Gastroesophageal sphincter (tissue), 4 donors: ENCODE measurements around the gene UBE2E3. TPM values are rescaled to one million over a fixed set of nuclear protein-coding genes. Genes with fewer than 3 reads are reported as not detected.

Source experiments
- ATAC-seq: fragments of 150-250 bp; one replicate; pipeline ENCODE4 v1.9.1; 2016; ENCODE audit warnings: mild to moderate bottlenecking, moderate library complexity
- H3K27ac ChIP-seq, 4 donors: fragments of 200-600 bp; sonication (generic) in 3 of 4; 1 replicate in 3 of 4; 2 replicates in 1 of 4; pipeline ENCODE4 v1.5.1; 2016 to 2019
- H3K27me3 ChIP-seq: fragments of 200-600 bp; sonication (generic); one replicate; pipeline ENCODE4 v1.5.1; 2019
- H3K36me3 ChIP-seq, 2 donors: fragments of 200-600 bp; sonication (generic); one replicate each; pipeline ENCODE4 v1.5.1; 2019; ENCODE audit warnings: control low read depth in 1 of 2
- H3K4me1 ChIP-seq, 3 donors: fragments of 200-600 bp; sonication (generic); 1 replicate in 2 of 3; 2 replicates in 1 of 3; pipeline ENCODE4 v1.5.1; 2016 to 2019; ENCODE audit warnings: control low read depth in 2 of 3
- H3K4me3 ChIP-seq, 2 donors: fragments of 200-600 bp; sonication (generic); one replicate each; pipeline ENCODE4 v1.5.1; 2019; ENCODE audit warnings: mild to moderate bottlenecking in 1 of 2, moderate library complexity in 1 of 2
- H3K9me3 ChIP-seq, 3 donors: fragments of 200-600 bp; sonication (generic); one replicate each; pipeline ENCODE4 v1.5.1; 2017 to 2019; ENCODE audit warnings: control low read depth in 2 of 3
- EP300 ChIP-seq: sonication (generic); formaldehyde crosslinking; IDR thresholded peaks from one replicate; pipeline ENCODE4 v1.6.1; 2017; ENCODE audit warnings: antibody characterized with exemption, mild to moderate bottlenecking
- POLR2A ChIP-seq, 2 donors: fragments of 450-650 bp; IDR thresholded peaks; one replicate each; pipeline ENCODE4 v1.6.1; 2017; ENCODE audit warnings: antibody characterized with exemption in 2 of 2, mild to moderate bottlenecking in 2 of 2, moderate library complexity in 1 of 2
- POLR2AphosphoS5 ChIP-seq: sonication (generic); formaldehyde crosslinking; IDR thresholded peaks from one replicate; pipeline ENCODE4 v1.6.1; 2017; ENCODE audit warnings: antibody characterized with exemption
- WGBS, 2 donors: methylation state at CpG; one replicate each; pipeline ENCODE4 v1.1.5; 2018; ENCODE audit warnings: low coverage in 1 of 2; 5-methylcytosine and 5-hydroxymethylcytosine counted together
- total RNA-seq, 4 donors: library from RNA; depleted of rRNA; stranded (reverse); fragments of >200 nt; gene quantifications; one replicate each; pipeline ENCODE4 v1.1.0, GENCODE V29; 2016
- TF ChIP-seq, protein P1 (sequence below), 4 experiments: fragments of 200-600 bp in 2 of 4; fragments of 450-650 bp in 2 of 4; sonication (generic) in 1 of 4; IDR thresholded peaks; one replicate each; pipeline ENCODE4 v1.5.1; 2017 to 2019; ENCODE audit warnings: antibody characterized with exemption in 4 of 4, mild to moderate bottlenecking in 2 of 4, moderate library complexity in 2 of 4

UBE2E3 gene
- total RNA-seq, 4 donors from 2014 or later, result 29.9 to 53.5 (median 42.2) TPM

DNA sequence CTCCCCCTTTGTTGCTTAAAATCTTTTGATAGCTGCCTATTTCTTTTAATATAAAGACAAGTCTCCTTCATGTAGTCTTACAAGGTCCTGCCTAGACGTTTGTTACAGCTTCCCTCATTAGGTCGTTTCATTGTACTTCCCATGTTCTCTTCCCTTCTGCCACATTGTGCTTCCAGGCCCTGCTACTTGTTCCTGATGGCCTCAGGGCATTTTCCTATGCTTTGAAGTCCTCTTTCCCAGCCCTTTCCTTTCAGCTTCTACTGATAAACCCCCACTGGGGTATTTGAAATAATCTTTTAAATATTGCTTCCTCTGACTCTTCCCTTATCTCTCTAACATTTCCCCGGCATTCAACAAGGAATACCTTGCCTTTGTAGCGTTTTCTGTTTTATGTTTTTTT lies 67.4 kb downstream of the UBE2E3 start:
- Histone ChIP-seq H3K4me3 (no peak overlapping the region), H3K27me3 (no peaks in the 10 kb centered on the region), H3K36me3 (no peaks in the 10 kb centered on the region), H3K4me1 (peaks cover 0 to 10% (median 0%) of the 10 kb centered on the region in 3 donors), H3K9me3 (no peaks in the 10 kb centered on the region), H3K27ac (no peak overlapping the region)
- 63 to 78% methylated on average over 3 to 4 of the region's 4 CpGs for WGBS, 2 donors
- ATAC-seq, result no peak
- TF ChIP-seq, protein P1, sequence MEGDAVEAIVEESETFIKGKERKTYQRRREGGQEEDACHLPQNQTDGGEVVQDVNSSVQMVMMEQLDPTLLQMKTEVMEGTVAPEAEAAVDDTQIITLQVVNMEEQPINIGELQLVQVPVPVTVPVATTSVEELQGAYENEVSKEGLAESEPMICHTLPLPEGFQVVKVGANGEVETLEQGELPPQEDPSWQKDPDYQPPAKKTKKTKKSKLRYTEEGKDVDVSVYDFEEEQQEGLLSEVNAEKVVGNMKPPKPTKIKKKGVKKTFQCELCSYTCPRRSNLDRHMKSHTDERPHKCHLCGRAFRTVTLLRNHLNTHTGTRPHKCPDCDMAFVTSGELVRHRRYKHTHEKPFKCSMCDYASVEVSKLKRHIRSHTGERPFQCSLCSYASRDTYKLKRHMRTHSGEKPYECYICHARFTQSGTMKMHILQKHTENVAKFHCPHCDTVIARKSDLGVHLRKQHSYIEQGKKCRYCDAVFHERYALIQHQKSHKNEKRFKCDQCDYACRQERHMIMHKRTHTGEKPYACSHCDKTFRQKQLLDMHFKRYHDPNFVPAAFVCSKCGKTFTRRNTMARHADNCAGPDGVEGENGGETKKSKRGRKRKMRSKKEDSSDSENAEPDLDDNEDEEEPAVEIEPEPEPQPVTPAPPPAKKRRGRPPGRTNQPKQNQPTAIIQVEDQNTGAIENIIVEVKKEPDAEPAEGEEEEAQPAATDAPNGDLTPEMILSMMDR (IDR thresholded peaks at IDR 0.05), result no peak
- TF ChIP-seq POLR2A (IDR thresholded peaks at IDR 0.05), result no peak
- TF ChIP-seq EP300, result no peak
- TF ChIP-seq POLR2AphosphoS5, result no peak

DNA sequence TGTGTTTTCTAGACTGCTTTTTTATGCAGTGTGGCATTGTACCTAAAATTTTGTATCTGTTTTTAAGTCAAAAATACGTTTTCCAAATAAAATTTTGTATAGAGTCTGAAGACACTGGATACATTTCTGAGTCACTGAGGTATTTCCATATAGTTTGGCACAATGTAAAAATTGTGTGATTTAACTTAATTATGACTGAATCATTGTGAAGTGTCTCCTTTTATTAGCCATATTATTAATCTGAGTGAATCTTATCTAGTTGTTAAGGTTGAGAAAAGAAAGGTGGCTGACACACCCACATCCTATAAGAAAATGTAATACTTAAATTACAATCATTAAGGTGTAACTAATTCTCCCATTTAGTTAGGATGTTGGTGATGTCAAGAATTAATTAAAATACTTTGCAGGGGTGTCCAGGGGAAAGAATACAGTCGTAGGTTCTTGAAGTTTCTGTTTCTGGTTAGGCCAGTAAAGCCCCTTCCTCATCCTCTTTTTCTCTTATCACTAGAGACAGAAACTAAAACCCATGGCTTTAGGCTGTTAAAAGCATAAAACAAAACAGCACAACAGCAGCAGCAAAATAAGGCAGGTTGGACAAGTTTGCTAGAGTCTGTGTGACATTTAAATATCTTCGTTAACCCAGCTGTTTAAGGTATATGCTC lies 71.6 kb downstream of the UBE2E3 start:
- no peak for ATAC-seq
- no peaks in the 10 kb centered on the region for H3K36me3 ChIP-seq
- WGBS, 2 donors, result 84 to 86% methylated on average over 3 of the region's 3 CpGs
- TF ChIP-seq EP300 (no peak), POLR2AphosphoS5 (no peak), POLR2A (IDR thresholded peaks at IDR 0.05) (no peak)
- TF ChIP-seq, protein P1 (IDR thresholded peaks at IDR 0.05), result no peak
- no peak overlapping the region for H3K4me3 ChIP-seq
- H3K4me1 ChIP-seq, result no peaks in the 10 kb centered on the region
- no peaks in the 10 kb centered on the region for H3K9me3 ChIP-seq
- H3K27me3 ChIP-seq, result no peaks in the 10 kb centered on the region
- no peak overlapping the region for H3K27ac ChIP-seq

DNA sequence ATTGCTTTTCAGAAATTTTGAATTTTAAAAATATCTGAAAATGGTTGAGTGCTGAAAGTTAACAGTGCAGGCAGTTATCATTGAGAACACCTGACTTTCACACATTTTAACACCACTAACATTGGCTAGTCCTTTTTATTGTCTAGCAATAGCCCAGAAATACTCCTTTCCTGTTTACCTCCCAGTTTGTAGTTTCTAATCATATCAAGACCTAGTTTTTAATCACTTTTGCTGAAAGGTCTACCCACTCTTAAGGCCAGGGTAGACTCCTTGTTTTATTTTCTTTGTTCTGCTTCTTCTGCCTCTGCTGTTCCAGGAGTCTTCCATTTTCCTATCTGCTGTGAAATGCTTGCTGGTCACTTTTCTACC lies 72.1 kb downstream of the UBE2E3 start:
- Histone ChIP-seq H3K27ac (no peak overlapping the region), H3K4me1 (no peaks in the 10 kb centered on the region), H3K27me3 (no peaks in the 10 kb centered on the region), H3K9me3 (no peaks in the 10 kb centered on the region), H3K4me3 (no peak overlapping the region), H3K36me3 (no peaks in the 10 kb centered on the region)
- TF ChIP-seq, protein P1 (IDR thresholded peaks at IDR 0.05), result no peak
- TF ChIP-seq POLR2A (IDR thresholded peaks at IDR 0.05), result no peak
- TF ChIP-seq EP300, result no peak
- no peak for TF ChIP-seq POLR2AphosphoS5
- no peak for ATAC-seq

DNA sequence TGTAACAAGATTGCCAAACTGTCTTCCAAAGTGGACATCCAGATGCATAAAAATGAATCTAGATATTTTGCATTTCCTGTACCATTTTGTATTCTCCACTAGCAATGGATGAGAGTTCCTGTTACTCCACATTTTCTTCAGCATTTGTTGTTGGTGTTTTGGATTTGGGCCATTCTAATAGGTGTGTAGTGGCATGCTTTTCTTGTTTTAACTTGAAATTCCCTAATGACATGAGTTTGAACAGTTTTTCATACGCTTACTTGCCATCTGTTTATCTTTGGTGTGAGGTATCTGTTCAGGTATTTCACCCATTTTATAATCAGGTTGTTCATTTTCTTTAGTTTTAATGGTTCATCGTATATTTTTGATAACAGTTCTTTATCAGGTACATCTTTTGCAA lies 73.9 kb downstream of the UBE2E3 start:
- no peak for ATAC-seq
- no peaks in the 10 kb centered on the region for H3K9me3 ChIP-seq
- H3K4me3 ChIP-seq, result no peak overlapping the region
- TF ChIP-seq POLR2A (IDR thresholded peaks at IDR 0.05) (no peak), EP300 (no peak), POLR2AphosphoS5 (no peak)
- TF ChIP-seq, protein P1 (IDR thresholded peaks at IDR 0.05), result no peak
- no peaks in the 10 kb centered on the region for H3K4me1 ChIP-seq
- no peaks in the 10 kb centered on the region for H3K27me3 ChIP-seq
- no peaks in the 10 kb centered on the region for H3K36me3 ChIP-seq
- no peak overlapping the region for H3K27ac ChIP-seq
- 94 to 96% methylated on average over 2 of the region's 2 CpGs for WGBS, 2 donors

DNA sequence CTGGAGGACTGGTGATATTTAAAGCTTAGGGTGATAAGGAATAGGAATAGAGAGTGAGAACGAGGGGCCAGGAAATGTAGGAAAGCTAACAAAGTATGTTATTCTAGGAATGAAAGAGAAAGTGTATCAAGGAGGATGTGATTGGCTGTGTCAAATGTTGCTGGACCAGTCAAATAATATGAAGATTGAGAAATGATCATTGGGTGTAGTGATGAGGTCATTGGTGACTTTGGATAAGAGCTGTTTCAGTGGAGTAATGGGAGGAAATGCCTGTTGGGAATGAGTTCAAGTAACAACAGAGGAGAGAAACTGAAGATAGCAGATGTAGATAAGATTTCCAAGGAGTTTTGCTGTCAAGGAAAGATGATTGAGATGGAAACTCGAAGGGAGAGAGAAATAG lies 74.4 kb downstream of the UBE2E3 start:
- Histone ChIP-seq H3K4me1 (no peaks in the 10 kb centered on the region), H3K27me3 (no peaks in the 10 kb centered on the region), H3K27ac (no peak overlapping the region), H3K4me3 (no peak overlapping the region), H3K9me3 (no peaks in the 10 kb centered on the region), H3K36me3 (no peaks in the 10 kb centered on the region)
- ATAC-seq, result no peak
- TF ChIP-seq POLR2AphosphoS5 (no peak), POLR2A (IDR thresholded peaks at IDR 0.05) (no peak), EP300 (no peak)
- TF ChIP-seq, protein P1 (IDR thresholded peaks at IDR 0.05), result no peak
- 88 to 93% methylated on average over 2 of the region's 2 CpGs for WGBS, 2 donors
